Measurements from ENCODE around the gene DVL2.
A peak's percentile ranks its signal among the peaks of the same experiment; 100 is the strongest.
"Not testable (repeated sequence)": the region's sequence is repeated elsewhere in the genome, so short reads cannot be mapped to it uniquely, and the experiment has no call there.

Gene DVL2

DNA sequence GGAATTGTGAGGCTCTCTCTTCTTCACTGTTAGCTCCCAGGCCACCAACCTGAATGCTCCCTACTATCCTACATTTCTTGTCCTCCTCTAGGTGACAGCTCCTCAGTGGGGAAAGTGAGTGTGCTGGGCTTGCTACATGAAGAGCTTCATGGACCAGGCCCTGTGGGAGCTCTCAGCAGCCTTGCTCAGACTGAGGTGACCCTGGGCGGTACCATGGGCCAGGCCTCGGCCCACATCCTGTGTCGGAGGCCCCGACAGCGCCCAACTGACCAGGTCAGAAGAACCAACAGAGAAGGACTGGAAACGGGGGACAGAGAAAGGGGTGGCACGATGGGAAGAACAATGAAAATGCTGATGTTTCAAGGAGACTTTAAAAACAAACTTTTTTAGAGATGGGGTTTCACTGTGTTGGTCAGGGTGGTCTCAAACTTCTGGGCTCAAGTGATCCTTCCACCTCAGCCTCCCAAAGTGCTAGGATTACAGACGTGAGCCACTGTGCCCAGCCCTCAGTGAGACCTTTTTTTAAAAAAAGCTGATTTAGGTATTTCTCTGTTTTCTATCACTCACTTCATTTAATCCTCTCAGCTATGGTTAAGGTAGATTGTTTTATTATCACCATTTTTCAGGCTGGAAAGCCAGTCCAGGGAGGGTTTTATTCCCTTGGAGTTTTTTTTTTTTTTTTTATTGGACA, 22.6 kb upstream of the DVL2 start:
- DNase-seq (ENCODE audit: low read depth): no peak

DNA sequence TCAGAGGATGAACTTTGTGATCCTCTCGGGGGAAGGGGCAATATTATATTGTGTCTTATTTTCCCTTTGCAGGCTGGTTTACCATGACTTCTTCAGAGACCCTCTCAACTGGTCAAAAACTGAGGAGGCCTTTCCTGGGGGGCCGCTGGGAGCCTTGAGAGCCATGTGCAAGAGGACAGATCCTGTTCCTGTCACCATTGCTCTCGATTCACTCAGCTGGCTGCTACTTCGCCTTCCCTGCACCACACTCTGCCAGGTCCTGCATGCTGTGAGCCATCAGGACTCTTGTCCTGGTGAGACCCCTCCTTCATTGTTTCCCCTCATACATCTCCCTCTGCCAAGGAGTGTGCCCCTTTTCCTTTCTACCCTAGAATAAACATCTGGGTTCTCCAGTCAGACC, 20.2 kb upstream of the DVL2 start:
- DNase-seq (ENCODE audit: low read depth): no peak

DNA sequence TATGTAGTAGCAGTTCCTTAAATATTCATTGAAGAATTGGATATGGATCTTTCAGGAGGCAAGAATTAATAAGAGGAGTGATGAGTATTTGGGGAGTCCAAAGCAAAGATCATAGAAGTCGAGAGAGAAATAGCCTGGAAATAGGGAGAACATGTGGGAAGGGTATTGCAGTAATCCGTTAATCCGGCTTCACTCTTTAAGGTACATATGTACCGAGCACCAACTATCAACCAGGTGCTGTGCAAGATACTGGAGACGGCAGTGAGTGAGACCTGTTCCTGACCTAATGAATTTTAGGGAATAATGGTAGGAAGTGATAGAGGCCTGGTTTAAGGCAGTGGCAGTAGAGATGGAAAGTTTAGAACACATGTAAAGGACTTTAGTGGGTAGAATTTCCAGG, 18.8 kb upstream of the DVL2 start:
- no peak for DNase-seq (ENCODE audit: low read depth)

DNA sequence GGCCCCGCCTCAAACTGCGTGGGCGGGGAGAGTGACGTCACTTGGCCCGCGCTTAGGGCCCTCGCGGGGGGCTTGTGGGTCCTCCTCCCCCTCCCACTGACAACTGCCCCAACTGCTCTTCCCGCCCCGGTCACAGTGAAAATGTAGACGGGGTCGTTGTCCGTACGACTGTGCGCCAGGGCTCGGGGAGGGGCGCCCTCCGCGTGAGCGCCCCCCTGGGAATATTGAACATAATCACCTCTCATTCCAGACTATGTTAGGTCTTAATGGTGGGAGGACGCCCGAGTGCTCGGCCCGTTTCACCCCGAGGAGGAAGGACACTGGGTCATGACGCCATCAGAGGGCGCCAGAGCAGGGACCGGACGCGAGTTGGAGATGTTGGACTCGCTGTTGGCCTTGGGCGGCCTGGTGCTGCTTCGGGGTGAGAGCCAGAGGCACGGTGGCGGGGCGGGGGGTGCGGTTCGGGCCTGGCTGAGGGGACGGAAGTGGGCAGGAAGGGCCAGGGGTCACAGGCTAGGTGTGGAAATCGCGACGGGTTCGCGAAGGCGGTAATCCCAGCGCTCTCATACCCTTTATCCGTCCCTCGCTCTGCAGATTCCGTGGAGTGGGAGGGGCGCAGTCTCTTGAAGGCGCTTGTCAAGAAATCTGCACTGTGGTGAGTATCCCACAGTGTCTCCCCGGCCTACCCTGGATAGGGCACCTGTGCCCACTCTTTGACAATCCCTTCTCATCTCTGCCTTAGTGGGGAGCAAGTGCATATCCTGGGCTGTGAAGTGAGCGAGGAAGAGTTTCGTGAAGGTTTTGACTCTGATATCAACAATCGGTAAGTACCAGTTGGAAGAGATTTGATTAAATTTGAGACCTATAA, 18.1 kb upstream of the DVL2 start, which contains the start of gene ELP5:
Gene ELP5 (plus strand): TSS at position 40 of the 868 bp plus-strand sequence. CDS start 336 bp downstream, at position 376.
- peak; percentile 99 for DNase-seq (ENCODE audit: low read depth)

DNA sequence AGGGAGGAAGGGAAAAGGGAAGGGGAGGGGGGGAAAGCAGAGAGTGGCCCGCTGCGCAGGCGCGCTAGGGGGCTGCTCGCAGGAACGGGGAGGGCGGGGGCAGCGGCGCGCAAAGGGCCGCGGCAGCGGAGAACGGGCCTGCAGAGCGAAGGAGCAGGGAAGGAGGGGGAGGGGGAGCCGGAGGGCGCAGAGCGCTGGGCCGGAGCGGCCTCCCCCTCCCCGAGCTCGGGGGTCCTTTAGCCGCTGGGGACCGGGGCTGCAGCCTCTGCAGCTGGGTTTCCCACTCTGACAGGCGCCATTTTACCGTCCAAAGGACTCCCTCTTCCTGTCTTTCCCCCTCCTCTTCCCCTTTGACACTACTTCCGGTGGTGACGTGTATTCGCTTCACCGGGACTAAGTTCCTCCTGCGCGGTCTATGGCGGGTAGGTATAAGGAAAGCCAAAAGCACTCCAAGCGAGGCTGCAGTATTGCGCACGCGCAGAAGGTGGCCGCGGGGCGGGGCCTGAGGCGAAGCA, 17.4 kb upstream of the DVL2 start, which contains the start of gene CTDNEP1:
Gene CTDNEP1 (minus strand): TSS at position 74 of the 515 bp plus-strand sequence. CDS start 438 bp downstream, outside the sequence.
- DNase-seq (ENCODE audit: low read depth): peak; percentile 67

DNA sequence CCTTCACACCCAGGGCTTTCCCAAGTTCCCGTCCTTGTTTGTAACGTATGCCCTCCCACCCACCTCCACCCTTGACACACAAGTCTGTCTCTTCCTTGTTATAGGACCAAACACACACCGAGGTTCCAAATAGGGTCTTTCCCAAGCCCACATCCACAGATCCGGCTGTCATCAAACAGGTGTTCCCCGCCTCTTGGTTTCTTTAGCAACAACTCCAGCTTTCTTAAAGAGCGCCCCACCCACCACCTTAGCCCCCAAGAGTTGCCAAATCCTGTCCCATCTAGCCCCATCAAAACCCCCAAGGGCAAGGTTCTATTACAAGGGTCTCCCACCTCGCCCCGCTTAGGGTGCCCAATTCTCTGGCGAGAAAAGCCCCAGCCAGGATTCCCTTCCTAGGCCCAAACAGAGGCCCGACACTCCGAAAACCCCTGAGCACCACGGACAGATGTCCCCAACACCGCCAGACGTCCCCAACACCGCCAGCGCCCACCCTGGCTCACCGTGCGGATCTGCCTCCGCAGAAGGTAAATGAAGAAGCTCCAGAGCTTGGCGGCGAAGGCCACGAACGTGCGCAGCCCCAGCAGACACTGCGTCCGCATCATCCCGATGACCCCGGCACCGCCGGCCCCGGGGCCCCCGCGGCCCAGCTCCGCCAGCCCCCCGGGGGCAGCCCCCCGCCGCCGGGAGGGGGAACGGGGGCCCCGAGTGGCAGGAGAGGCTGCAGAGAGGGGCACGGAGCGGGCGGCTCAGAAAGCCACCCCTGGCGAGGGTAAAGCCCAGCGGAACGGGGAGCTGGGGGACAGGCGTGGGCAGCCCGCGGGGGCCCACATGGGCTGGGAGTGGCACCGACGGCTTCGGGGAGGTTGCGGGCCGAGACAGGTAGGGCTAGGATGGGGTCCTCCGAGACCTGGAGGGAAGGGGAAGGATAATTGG, 16.6 kb upstream of the DVL2 start:
- no peak for DNase-seq (ENCODE audit: low read depth)

DNA sequence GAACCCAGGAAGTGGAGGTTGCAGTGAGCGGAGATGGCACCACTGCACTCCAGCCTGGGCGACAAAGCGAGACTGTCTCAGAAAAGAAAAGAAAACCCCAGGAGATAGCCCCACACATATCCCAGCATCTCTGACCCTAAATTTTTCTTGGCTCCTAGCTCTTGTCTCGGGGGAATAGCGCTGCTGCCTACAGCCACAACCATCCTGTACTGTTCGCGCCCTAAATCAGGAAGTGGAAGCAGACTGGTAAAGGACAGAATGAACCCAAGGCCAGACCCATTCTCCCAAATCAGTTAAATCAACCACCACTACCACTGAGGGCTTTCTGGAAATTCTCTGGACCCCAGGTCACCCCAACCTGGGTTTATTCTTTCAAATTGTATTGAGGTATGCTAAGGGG, 15.5 kb upstream of the DVL2 start:
- DNase-seq (ENCODE audit: low read depth): no peak

DNA sequence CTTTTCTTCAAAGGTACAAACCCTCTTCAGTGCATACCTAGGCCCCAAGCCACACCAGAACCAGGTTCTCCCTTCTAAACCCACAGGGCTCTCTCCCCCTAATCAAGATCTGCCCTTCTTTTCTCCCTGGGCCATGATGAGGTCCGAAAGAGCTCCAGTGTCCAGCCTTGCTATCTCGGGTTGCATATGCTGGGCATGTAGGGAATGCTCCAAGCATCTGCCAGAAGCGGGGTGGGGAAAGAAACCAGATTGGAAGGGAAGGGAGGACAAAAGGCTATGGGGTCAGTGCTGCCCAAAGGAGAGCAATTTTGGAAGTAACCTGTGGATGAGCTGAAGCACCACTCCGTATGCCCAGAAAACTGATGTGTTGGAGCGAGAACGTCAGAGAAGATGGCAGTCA, 14.9 kb upstream of the DVL2 start:
- no peak for DNase-seq (ENCODE audit: low read depth)

DNA sequence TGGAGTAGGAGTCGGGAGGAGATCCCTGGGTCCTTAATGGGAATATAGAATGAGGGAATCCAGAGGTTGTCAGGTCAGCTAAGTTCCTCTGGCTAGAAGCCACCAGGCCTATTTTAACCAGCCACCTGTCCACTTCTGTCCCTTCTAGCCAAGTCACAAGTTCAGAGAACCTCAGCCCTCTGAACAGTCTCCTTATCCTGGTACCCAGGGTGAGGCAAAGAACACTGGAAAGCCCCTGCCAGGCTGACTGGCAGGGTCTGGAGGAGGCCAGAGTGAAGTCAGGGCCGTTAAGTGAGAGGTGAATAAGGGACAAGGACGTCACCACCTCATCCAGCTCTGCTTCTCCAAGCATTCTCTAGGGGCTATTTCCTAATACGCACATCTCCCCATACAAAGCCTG, 14.5 kb upstream of the DVL2 start:
- DNase-seq (ENCODE audit: low read depth): no peak

DNA sequence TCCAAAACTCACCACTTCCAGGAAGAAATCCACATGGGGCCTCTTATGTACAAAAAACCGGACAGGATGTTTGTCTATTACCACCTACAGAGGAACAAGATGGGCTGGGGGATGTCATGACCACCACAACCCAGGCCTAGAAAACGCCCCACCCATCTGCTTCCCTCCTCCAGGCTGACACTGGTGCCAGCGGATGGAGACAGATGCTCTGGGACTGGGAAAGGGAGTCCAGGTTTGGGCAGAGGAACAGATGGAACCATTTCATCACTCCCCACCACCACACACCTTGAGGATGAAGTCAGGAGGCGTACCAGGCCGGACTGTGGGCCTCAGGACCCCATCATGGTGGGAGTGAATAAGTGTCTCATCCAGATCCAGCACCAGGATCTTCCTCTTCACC, 12.5 kb upstream of the DVL2 start:
- DNase-seq (ENCODE audit: low read depth): no peak

DNA sequence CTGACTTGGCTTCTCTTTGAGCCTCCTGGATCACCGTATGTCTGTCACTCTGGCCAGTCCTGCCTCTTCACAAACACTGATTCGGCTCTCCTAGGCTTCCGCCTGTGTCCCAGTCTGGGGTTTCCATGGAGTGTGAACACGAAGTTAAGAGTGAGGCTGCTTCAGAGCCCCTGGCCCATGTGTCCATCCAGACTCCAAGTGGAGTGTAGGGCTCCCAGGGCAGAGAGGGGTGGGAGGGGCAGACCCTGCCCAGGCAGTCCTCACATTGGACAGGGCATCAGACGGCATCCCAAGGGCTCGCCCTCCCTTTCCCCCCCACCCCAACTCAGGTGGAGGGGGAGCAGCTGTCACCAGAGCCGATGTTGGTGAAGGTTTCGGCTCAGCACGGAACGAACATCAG, 9.5 kb upstream of the DVL2 start:
- DNase-seq (ENCODE audit: low read depth): not testable (repeated sequence)

DNA sequence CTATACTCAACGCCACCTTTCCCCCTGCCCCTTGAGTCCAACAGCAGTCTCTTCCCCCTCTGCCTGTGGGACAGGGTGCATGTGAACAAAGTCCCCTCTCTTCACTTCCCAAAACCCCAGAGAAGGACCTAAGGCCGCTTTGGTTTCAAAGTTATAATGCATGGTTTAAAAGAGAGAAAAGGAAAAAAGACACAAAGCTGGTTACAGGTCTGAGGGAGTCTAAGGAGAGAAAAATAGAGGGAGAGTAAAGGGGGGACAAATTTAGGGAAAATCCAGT, 9.1 kb upstream of the DVL2 start:
- no peak for DNase-seq (ENCODE audit: low read depth)

DNA sequence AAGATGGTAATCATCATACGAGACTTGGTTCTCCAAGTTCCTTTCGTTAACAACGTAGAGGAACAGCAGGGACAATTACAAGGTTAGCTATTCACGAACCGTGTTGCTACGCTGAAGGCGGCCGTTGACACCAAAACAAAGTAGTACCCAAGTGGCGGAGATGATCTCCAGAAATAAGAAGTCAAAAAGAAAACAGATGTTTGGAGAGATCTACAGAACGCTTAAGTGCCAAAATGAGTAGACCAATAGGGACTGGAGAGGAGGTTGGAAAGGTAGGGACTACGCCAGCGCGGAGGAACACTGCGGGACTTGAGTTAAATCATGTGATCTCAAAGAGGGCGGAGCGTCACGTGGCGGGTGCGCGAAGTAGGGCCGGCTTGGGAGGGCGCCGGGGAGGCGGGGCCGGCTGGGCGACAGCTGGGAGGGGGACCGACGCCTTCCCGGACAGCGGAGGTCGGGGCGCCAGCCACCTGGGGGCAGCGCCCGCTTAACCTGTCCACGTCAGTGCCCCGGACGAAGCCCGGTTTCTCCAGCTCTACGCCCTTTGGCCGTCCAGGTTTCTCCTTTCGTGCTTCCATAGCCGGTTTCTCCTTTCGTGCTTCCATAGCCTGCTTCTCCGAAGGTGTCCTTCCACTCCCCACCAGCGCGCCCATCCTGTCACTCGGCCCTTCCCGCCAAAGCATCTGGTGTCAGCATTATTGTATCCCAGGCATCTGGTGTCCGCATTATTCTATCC, 8.6 kb upstream of the DVL2 start:
- DNase-seq (ENCODE audit: low read depth): peak; percentile 93

DNA sequence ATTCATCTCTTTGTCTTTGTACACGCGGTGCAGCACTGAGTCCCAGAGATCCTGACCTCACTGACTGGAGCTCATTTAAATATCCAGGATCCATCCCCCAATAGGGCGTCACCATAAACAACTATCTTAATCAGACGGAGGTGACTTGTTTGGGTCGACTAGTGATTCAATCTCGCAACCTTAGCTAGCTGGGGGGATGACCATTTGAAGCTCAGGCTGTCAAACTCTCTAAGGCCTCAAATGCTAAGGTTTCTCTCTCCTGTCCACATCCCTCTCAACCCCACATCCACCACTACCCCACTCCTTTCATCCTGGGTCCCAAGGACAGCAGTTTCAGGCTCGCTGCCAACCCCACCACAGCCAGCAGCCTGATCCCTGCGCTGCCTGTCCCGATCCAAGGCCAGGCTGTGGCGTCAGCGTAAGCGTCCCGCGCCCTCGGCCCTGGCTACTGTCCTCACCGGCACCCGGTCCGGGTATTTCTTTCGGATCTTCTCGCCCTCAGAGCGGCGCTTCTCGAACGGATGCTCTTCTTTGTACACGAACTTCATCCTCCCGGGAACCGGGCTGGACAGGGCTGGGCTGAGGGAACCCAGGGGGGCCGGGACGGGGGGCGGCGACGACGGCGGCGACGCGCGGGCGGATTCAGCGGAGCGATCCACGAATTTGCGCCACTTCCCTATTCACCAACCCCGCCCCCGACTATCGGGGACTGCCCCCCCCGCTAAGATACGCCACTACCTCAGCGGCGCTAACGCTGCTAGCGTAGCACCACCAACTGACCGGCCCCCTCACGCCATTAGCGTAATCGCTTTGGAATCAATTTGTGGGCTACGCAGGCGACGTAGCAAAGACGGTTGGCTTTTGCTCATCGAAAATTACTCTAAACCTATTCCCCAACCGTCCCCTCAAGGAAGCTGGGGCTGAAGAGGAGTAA, 7.7 kb upstream of the DVL2 start, which contains the start of gene GABARAP:
Gene GABARAP (minus strand): TSS at position 667 of the 934 bp plus-strand sequence. CDS start 119 bp downstream, at position 548.
- DNase-seq (ENCODE audit: low read depth): peak; percentile 94

DNA sequence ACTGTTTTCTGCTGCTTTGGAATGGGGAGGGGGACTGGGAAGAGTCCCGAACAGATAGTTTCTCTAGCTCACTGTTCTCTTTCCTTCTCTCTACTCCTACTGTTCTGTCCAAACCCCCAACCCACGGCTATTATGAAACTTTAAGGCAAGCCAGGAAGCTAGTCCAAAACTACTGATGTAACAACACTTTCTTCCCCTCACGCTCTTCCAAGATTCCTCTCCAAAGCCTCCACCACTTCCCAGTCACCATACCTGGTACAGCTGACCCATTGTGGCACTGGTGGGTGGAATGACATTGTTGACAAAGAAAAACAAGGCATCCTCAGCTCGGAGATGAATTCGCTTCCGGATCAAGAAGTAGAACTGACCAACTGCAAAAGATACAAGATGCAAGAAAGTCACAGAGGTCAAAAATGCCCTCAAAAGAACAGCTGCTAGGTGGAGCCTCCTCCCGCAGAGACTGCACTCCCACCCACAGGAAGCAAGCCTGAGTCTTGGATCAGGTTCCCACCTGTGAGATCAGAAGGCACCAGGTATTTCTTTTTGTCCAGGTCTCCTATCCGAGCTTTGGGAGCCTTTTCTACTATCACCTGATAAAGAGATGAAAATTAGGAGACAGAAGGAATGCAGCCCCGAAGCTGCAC, 6.9 kb upstream of the DVL2 start:
- DNase-seq (ENCODE audit: low read depth): no peak

DNA sequence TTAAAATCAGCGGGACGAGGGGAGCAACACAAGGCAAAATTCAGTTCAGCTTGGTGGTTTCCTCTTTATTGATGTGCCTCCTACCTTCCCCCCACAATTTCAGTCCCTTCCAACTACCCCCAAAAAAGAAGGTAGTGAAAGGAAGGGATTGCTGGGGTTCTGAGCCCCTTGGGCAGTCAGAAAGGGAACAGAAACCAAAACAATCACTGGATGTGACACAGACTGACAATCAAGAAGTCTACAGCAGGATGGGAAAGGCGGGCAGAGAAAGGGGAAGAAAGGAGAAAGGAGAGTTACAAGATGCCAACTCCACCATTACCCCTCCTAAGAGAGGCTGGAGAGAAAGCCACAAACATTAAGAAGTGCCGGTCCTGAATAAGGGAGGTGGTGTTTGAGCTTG, 6.1 kb upstream of the DVL2 start:
- DNase-seq (ENCODE audit: low read depth): no peak

DNA sequence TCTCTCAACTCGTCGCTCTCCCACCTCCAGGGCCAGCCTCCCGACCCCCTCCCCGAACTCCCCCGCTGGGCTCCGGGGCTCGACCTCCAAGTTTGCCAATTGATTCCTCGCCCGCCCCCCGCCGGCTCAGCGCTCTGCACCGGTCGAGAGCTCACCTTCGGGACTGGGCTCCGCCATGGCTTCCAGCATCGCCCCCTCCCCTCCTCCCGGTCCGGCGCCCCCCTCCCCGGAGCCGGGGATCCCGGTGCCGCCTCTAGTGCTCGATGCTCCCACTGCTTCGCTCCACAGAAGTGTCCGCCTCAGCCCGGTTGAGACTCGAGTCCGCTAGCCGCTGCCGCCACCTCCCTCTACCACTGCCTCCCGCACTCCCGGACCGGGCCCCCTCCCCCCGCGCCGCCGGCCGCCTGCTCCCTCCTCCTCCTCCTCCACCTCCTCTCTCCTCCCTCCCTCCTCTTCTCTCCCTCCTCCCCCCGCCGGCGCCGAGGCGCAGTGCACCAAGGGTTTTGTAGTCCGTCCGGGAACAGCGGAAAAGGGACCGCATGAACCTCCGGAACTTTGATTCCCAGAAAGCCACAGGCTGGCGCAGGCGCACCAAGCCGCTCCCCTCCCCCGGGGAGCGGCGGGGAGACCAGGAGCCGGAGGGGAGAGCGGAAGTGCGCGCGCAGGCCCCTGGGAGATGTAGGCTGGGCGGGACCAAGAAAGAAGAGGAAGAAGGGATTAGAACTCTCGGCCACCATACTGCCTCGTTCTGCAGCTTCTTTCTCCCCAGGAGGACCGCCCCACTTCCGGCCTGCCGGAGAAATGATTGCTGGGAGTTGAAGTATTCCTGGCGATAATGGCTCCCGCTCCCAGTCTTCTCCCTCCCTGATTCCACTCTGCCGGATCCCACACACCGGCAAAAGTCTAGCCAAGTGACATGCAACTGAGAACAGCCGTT, 5.0 kb upstream of the DVL2 start, which contains the start of gene PHF23:
Gene PHF23 (minus strand): TSS at position 367 of the 937 bp plus-strand sequence. CDS start 178 bp downstream, at position 189.
- peak; percentile 94 for DNase-seq (ENCODE audit: low read depth)

DNA sequence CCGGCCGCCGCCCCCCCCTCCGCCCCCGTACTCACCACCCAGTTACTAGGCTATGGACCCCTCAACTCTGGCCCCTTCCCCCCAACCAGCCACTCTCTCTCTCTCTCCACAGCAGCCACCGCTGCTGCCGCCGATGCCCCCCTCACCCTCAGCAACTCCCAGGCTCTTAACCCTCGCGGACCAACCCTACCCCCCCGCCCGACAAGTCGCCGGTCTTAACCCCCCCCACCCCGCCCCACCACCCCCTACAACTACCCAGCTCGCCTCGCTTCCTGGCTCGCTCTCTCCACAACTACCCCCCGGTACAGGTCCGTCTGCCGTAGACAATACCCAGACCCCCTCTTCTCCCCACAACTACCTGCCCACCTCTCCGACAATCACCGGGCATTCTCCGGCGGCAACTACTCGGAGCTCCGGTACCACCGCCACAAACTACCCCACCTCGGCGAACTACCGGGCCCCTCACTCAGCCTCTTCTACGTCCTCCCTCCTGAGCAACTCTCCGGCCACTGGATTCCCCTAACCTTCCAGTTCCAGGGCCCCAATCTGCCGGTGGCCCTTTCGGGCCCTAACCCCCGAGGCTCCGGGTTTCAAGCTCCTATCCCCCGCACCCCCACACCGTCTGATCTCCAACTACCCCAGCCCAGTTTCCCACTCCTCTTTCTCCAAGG, 4.2 kb upstream of the DVL2 start:
- no peak for DNase-seq (ENCODE audit: low read depth)

Data from activated T-cell treated with anti-CD3 and anti-CD28 coated beads for 1 hour (primary cell).